22Rv1 (cell line): Measurements from ENCODE around the gene CFAP141.

Source experiments
- CTCF ChIP-seq: fragments of 450-650 bp; IDR thresholded peaks from 2 replicates; pipeline ENCODE4 v1.5.1; 2017; ENCODE audit warnings: mild to moderate bottlenecking
- ZFX ChIP-seq: fragments of 450-650 bp; IDR thresholded peaks from 2 replicates; pipeline ENCODE4 v1.6.1; 2017; ENCODE audit warnings: antibody characterized with exemption, borderline replicate concordance

GRCh38 chr1:154207262-154207661, 1.1 kb upstream of the CFAP141 start:
- TF ChIP-seq CTCF (no peak), ZFX (no peak)
